H1 (cell line): ENCODE measurements around the gene FNDC1. TPM values are rescaled to one million over a fixed set of nuclear protein-coding genes. Genes with fewer than 3 reads are reported as not detected.
A peak's percentile ranks its signal among the peaks of the same experiment; 100 is the strongest.

Experiments
- CTCF ChIA-PET: fragments of 300-600 bp; sonication (Branson Sonifier 250); formaldehyde crosslinking; loops from one replicate; lab custom pipeline; 2021; ENCODE audit not compliant: partially characterized antibody; lab: Charles Lee
- POLR2A ChIA-PET: fragments of 300-600 bp; sonication (Branson Sonifier 250); formaldehyde crosslinking; loops from one replicate; lab custom pipeline; 2021; ENCODE audit warnings: inconsistent platforms; ENCODE audit not compliant: partially characterized antibody; lab: Charles Lee
- DNase-seq, 2 experiments: peaks; one replicate each; pipeline versions ENCODE4 v3.0.0 to v3.0.0-alpha.2; 2010 to 2022; ENCODE audit warnings: low spot score in 2 of 2, low read depth in 1 of 2, mixed read lengths in 1 of 2
- FAIRE-seq: peaks from 2 replicates; lab custom pipeline; 2011; peaks lifted over from hg19 to GRCh38; lab: Jason Lieb, UNC
- H2AFZ ChIP-seq: 2 replicates; pipeline ENCODE4 v1.8.1; 2012; ENCODE audit warnings: low read length, inconsistent platforms
- H2AK5ac ChIP-seq: 2 replicates; pipeline ENCODE4 v1.6.1; 2013; ENCODE audit warnings: low read depth, low read length
- H2BK120ac ChIP-seq: replicated peaks from 2 replicates; pipeline ENCODE3; 2013; ENCODE audit warnings: low read depth, low read length, inconsistent platforms
- H2BK12ac ChIP-seq: 2 replicates; pipeline ENCODE4 v1.6.1; 2013; ENCODE audit warnings: low read depth, low read length
- H2BK15ac ChIP-seq: 2 replicates; pipeline ENCODE4 v1.6.1; 2013; ENCODE audit warnings: low read length
- H2BK20ac ChIP-seq: 2 replicates; pipeline ENCODE4 v1.6.1; 2013; ENCODE audit warnings: low read length
- H2BK5ac ChIP-seq: 2 replicates; pipeline ENCODE4 v1.6.1; 2013; ENCODE audit warnings: low read depth, low read length
- H3K14ac ChIP-seq: 2 replicates; pipeline ENCODE4 v1.6.1; 2013; ENCODE audit warnings: inconsistent platforms; ENCODE audit not compliant: insufficient read length
- H3K18ac ChIP-seq: 2 replicates; pipeline ENCODE4 v1.6.1; 2013; ENCODE audit warnings: low read length; ENCODE audit errors: extremely low read depth
- H3K23ac ChIP-seq: 2 replicates; pipeline ENCODE4 v1.6.1; 2013; ENCODE audit warnings: inconsistent platforms; ENCODE audit not compliant: insufficient read length
- H3K23me2 ChIP-seq: 2 replicates; pipeline ENCODE4 v1.6.1; 2013; ENCODE audit warnings: low read depth, low read length
- H3K27ac ChIP-seq: 2 replicates; pipeline ENCODE4 v1.6.1; 2011; ENCODE audit warnings: low read depth, low read length, inconsistent platforms
- H3K27me3 ChIP-seq, 4 experiments: replicated peaks in 1 of 4; 1 replicate in 1 of 4; 2 replicates in 3 of 4; pipeline versions ENCODE4 v1.6.1 to v1.8.1; 2011 to 2013; ENCODE audit warnings: low read length in 3 of 4, mild to moderate bottlenecking in 3 of 4, inconsistent platforms in 2 of 4, mixed read lengths in 2 of 4, moderate library complexity in 1 of 4; ENCODE audit not compliant: control insufficient read depth in 3 of 4, insufficient read depth in 3 of 4; ENCODE audit errors: extremely low read depth in 1 of 4
- H3K36me3 ChIP-seq, 4 experiments: 2 replicates each; pipeline versions ENCODE4 v1.6.1 to v1.8.1; 2011 to 2013; ENCODE audit warnings: mild to moderate bottlenecking in 4 of 4, low read length in 3 of 4, moderate library complexity in 2 of 4, control low read depth in 1 of 4, inconsistent platforms in 1 of 4; ENCODE audit not compliant: insufficient read depth in 4 of 4, control insufficient read depth in 2 of 4
- H3K4ac ChIP-seq: replicated peaks from 2 replicates; pipeline ENCODE3; 2013; ENCODE audit warnings: low read length, low read depth, mixed read lengths, inconsistent platforms; ENCODE audit not compliant: insufficient read length
- H3K4me1 ChIP-seq, 4 experiments: replicated peaks in 1 of 4; 1 replicate in 1 of 4; 2 replicates in 3 of 4; pipeline versions ENCODE4 v1.6.1 to v1.8.1; 2011 to 2013; ENCODE audit warnings: low read length in 3 of 4, inconsistent platforms in 2 of 4, mixed read lengths in 1 of 4; ENCODE audit not compliant: insufficient read depth in 4 of 4, control insufficient read depth in 3 of 4
- H3K4me2 ChIP-seq, 2 experiments: 2 replicates each; pipeline versions ENCODE4 v1.6.1 to v1.8.1; 2011 to 2013; ENCODE audit warnings: low read depth in 2 of 2, low read length in 2 of 2, control low read depth in 1 of 2, inconsistent platforms in 1 of 2, mild to moderate bottlenecking in 1 of 2; ENCODE audit not compliant: insufficient read depth in 1 of 2
- H3K4me3 ChIP-seq, 4 experiments: fragments of 200-600, 300-600 bp in 1 of 4; sonication (generic), shearing (Covaris generic), sonication (Bioruptor Twin) in 1 of 4; 2 replicates each; pipeline versions ENCODE4 v1.5.1 to v1.8.1; 2011 to 2016; ENCODE audit warnings: low read length in 4 of 4, low read depth in 3 of 4, control low read depth in 2 of 4, inconsistent platforms in 2 of 4, mild to moderate bottlenecking in 2 of 4, mixed read lengths in 1 of 4, moderate library complexity in 1 of 4; ENCODE audit not compliant: insufficient read depth in 2 of 4; ENCODE audit errors: extremely low read depth in 1 of 4
- H3K56ac ChIP-seq: replicated peaks from 2 replicates; pipeline ENCODE3; 2013; ENCODE audit warnings: low read depth, mild to moderate bottlenecking, mixed read lengths, low read length, inconsistent platforms; ENCODE audit not compliant: insufficient read length
- H3K79me1 ChIP-seq: 2 replicates; pipeline ENCODE4 v1.6.1; 2013; ENCODE audit warnings: low read depth, low read length, control low read depth
- H3K79me2 ChIP-seq, 2 experiments: 2 replicates each; pipeline versions ENCODE4 v1.6.1 to v1.8.1; 2012 to 2013; ENCODE audit warnings: low read length in 2 of 2, mild to moderate bottlenecking in 2 of 2, inconsistent platforms in 1 of 2; ENCODE audit not compliant: insufficient read depth in 2 of 2, control insufficient read depth in 1 of 2
- H3K9ac ChIP-seq, 4 experiments: replicated peaks in 1 of 4; 1 replicate in 1 of 4; 2 replicates in 3 of 4; pipeline versions ENCODE4 v1.6.1 to v1.8.1; 2011 to 2013; ENCODE audit warnings: low read depth in 3 of 4, low read length in 3 of 4, control low read depth in 2 of 4, mild to moderate bottlenecking in 2 of 4, moderate library complexity in 2 of 4, inconsistent platforms in 1 of 4; ENCODE audit errors: extremely low read depth in 1 of 4
- H3K9me3 ChIP-seq, 2 experiments: 2 replicates each; pipeline versions ENCODE4 v1.6.1 to v1.8.1; 2012 to 2013; ENCODE audit warnings: mild to moderate bottlenecking in 2 of 2, moderate library complexity in 2 of 2, control low read depth in 1 of 2, inconsistent platforms in 1 of 2, low read depth in 1 of 2, low read length in 1 of 2, mixed read lengths in 1 of 2; ENCODE audit not compliant: insufficient read depth in 2 of 2
- H4K20me1 ChIP-seq, 2 experiments: replicated peaks in 1 of 2; 2 replicates each; pipeline versions ENCODE3 to v1.8.1; 2011 to 2013; ENCODE audit warnings: inconsistent platforms in 2 of 2, low read length in 2 of 2, mild to moderate bottlenecking in 1 of 2; ENCODE audit not compliant: insufficient read depth in 2 of 2, control insufficient read depth in 1 of 2
- H4K5ac ChIP-seq: 2 replicates; pipeline ENCODE4 v1.6.1; 2013; ENCODE audit warnings: low read length, low read depth, mixed read lengths, inconsistent platforms; ENCODE audit not compliant: insufficient read length
- H4K8ac ChIP-seq: 2 replicates; pipeline ENCODE4 v1.8.0; 2013; ENCODE audit warnings: mild to moderate bottlenecking, moderate library complexity, low read length, inconsistent platforms; ENCODE audit not compliant: insufficient read depth; ENCODE audit errors: extremely low read depth
- H4K91ac ChIP-seq: replicated peaks from 2 replicates; pipeline ENCODE3; 2013; ENCODE audit warnings: low read length, mixed read lengths, inconsistent platforms; ENCODE audit not compliant: insufficient read length
- ASH2L ChIP-seq: fragments of 200-600, 300-600 bp; sonication (generic); IDR thresholded peaks from one replicate; pipeline ENCODE4 v1.7.1; 2017; ENCODE audit warnings: low read length
- CREB1 ChIP-seq: IDR thresholded peaks from 2 replicates; pipeline ENCODE4 v1.6.1; 2012; ENCODE audit warnings: inconsistent platforms
- CTBP2 ChIP-seq: IDR thresholded peaks from 2 replicates; pipeline ENCODE4 v1.7.0; 2011; ENCODE audit warnings: borderline replicate concordance, mild to moderate bottlenecking, moderate library complexity, mixed read lengths, low read length; ENCODE audit not compliant: insufficient read depth, insufficient read length
- JUND ChIP-seq: IDR thresholded peaks from 2 replicates; pipeline ENCODE4 v1.6.1; 2011; ENCODE audit warnings: mild to moderate bottlenecking, improper control_type of control experiment, low read length
- NANOG ChIP-seq: IDR thresholded peaks from 2 replicates; pipeline ENCODE4 v1.6.1; 2011; ENCODE audit warnings: low read length, low read depth, mild to moderate bottlenecking, inconsistent platforms; ENCODE audit not compliant: insufficient read depth, poor library complexity, severe bottlenecking
- RAD21 ChIP-seq, 2 experiments: IDR thresholded peaks in 1 of 2; conservative IDR thresholded peaks in 1 of 2; 2 replicates each; pipeline ENCODE4 v1.6.1; 2011; ENCODE audit warnings: low read depth in 2 of 2, low read length in 2 of 2, improper control_type of control experiment in 1 of 2, inconsistent platforms in 1 of 2, mild to moderate bottlenecking in 1 of 2, moderate library complexity in 1 of 2
- ZNF274 ChIP-seq: IDR thresholded peaks from 2 replicates; pipeline ENCODE4 v1.7.0; 2012; ENCODE audit warnings: low read length, borderline replicate concordance; ENCODE audit errors: extremely low read depth
- WGBS, 2 experiments: shearing (Covaris generic) in 1 of 2; methylation state at CpG; one replicate each; pipeline versions ENCODE4 v1.1.6 to v1.1.7; 2013 to 2015; ENCODE audit warnings: low lambda C conversion rate in 2 of 2, mixed read lengths in 2 of 2, inconsistent platforms in 1 of 2, low coverage in 1 of 2, missing lambda C conversion rate in 1 of 2; ENCODE audit not compliant: insufficient replicate concordance in 2 of 2, insufficient coverage in 1 of 2, insufficient read length in 1 of 2; ENCODE audit errors: extremely low coverage in 1 of 2, missing lambda C conversion rate in 1 of 2; 5-methylcytosine and 5-hydroxymethylcytosine counted together
- polyA plus RNA-seq, 7 experiments: library from polyadenylated mRNA; depleted of rRNA in 3 of 7; stranded (reverse) in 5 of 7; unstranded in 2 of 7; fragments of >200 nt in 5 of 7; fragments of 200-250 nt in 2 of 7; gene quantifications; 1 replicate in 5 of 7; 2 replicates in 1 of 7; 4 replicates in 1 of 7; pipeline versions ENCODE4 v1.2.1 to v1.2.3, GENCODE V29; 2011 to 2013; ENCODE audit warnings: missing spikeins in 2 of 7, mixed read lengths in 2 of 7
- total RNA-seq: library from RNA; stranded (reverse); fragmentation: NEBNext Ultra II Directional; extraction: Animal tissue kit (Norgen Biotek cat#: 25700); gene quantifications from 2 replicates; pipeline ENCODE4 v1.2.1, GENCODE V29; 2021

Gene FNDC1
- total and polyA plus RNA-seq, 2 of the 8 experiments (the other 6 are each of a cell fraction or from before 2014, with no cell fraction given), result 0.06 to 0.30 TPM

GRCh38 chr6:159232751-159233150 is 63.6 kb downstream of the FNDC1 start:
- Histone ChIP-seq H3K4me2 (peak overlapping the region in 1 of 2 experiments; percentile 53; a peak in 1 of 4 replicates), H3K23ac (no peak overlapping the region), H2BK120ac (no peak overlapping the region), H3K9me3 (peaks cover 15 to 41% of the 10 kb centered on the region in 2 experiments), H3K14ac (no peak overlapping the region), H3K23me2 (peaks cover 6% of the 10 kb centered on the region; the same call in 1 of the 2 replicates), H4K20me1 (peaks cover 0 to 1% of the 10 kb centered on the region in 2 experiments), H3K4me3 (no peak overlapping the region), H4K8ac (no peak overlapping the region), H3K79me1 (no peaks in the 10 kb centered on the region), H3K56ac (no peak overlapping the region), H3K27me3 (peaks cover 4 to 29% (median 27%) of the 10 kb centered on the region in 4 experiments), H2BK20ac (no peak overlapping the region), H2BK15ac (no peak overlapping the region), H2BK12ac (no peak overlapping the region), H3K36me3 (no peaks in the 10 kb centered on the region; a peak in 1 of 8 replicates), H3K4ac (no peak overlapping the region), H3K18ac (no peak overlapping the region), H3K27ac (no peak overlapping the region), H4K91ac (no peak overlapping the region), H2AFZ (no peak overlapping the region), H3K9ac (no peak overlapping the region), H2BK5ac (no peak overlapping the region), H2AK5ac (no peak overlapping the region), H3K4me1 (peaks cover 0 to 6% (median 0%) of the 10 kb centered on the region in 4 experiments; a peak in 2 of 7 replicates), H4K5ac (no peak overlapping the region), H3K79me2 (no peaks in the 10 kb centered on the region)
- DNase-seq (no peak), FAIRE-seq (no peak)
- CTCF ChIA-PET, result no interaction called here
- POLR2A ChIA-PET, result no interaction called here
- 90% methylated on average over 18 of the region's 23 CpGs; no CpG with 5 or more reads in 1 of the 2 experiments for WGBS, 2 experiments
- TF ChIP-seq CTBP2 (no peak), JUND (no peak), ASH2L (no peak), NANOG (no peak), CREB1 (no peak), ZNF274 (no peak), RAD21 (IDR thresholded peaks at IDR 0.05 in 1 of 2, conservative IDR thresholded peaks at IDR 0.05 in 1 of 2; ENCODE audit: low read depth in 2 of 2, low read length in 2 of 2) (no peak)
